ENCODE results near the gene CNPPD1.
A peak's percentile ranks its signal among the peaks of the same experiment; 100 is the strongest.

CNPPD1 gene

GRCh38 chr2:219179601-219180465 is 3.1 kb upstream of the CNPPD1 start:
- DNase-seq (ENCODE audit: low read depth in 3 of 3), result no peak

GRCh38 chr2:219178377-219179175 is 1.9 kb upstream of the CNPPD1 start:
- DNase-seq (ENCODE audit: low read depth in 3 of 3), result peak in 1 of 3 experiments; percentile 41

GRCh38 chr2:219177552-219178376 is 1.0 kb upstream of the CNPPD1 start, which contains the start of gene RETREG2:
Gene RETREG2 (plus strand): TSS chr2:219178275. CDS start chr2:219178353, 78 bp downstream.
- DNase-seq (ENCODE audit: low read depth in 3 of 3), result peak; percentile 47 to 72 (median 54)

DNA sequence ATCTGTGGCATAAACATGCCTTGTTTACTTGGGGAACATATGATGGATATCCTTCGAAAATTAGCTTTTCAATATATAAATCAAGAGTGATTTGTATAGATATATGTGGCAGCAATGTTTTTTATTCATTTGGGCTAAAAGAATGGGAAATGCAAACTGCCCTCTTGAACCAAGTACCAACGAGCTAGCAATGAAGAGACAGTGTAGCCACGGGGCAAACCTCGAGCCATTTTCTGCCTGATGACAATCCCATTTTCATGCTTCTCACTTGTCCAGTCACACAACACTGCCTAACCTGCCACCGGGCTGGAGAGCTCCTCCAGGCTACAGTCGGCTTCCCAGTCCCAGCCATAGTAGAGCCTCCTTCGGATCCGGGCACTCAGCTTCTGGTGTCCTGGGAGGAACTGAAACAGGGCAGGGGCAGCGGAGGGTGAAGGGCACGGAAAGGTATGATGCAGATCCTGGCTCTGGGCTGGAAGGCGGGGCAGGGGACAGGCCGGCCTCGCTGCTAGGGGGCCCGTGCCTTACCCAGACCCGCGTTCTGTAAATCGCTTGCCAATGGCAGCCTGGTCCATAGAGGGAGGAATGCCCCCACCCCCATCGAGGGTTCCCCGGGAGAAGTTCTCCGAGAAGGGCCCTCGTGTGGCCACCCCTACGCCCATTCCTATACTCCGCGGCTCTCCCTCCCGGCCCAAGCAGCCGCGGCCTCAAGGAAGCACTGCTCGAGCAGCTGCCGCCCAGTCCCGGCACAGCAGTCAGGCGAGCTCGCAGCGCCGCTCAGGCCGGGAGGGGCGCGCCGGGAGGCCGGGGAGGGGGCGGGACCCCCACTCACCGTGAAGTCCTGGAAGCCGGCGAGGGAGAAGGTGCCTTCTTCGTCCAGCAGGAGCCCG is 552 bp downstream of the CNPPD1 start:
- DNase-seq (ENCODE audit: low read depth in 3 of 3), result peak in 1 of 3 experiments; percentile 37

- DNase-seq (ENCODE audit: low read depth in 3 of 3), result no peak
These were observed 1.2 kb downstream of the CNPPD1 start for GRCh38 chr2:219175486-219175885.

DNA sequence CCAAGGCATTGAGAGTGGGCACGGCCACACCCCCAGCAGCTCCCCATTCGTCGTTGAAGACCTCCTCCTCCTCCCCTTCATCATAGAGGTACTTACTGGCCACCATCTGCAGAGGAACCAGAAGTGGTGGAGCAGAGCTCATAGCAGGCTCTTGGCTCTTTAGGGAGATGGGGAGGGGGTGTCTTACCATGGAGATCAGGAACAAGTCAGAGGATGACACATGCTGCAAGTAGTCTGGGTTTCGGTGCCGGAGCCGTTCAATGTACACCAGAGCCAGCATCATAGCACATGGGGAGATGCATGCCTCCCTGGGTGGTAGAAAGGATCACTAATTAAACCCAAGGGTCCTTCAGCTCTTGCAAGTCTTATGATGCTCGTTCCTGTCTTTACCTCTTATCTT is 1.9 kb downstream of the CNPPD1 start:
- no peak for DNase-seq (ENCODE audit: low read depth in 3 of 3)

GRCh38 chr2:219174146-219174545 is 2.6 kb downstream of the CNPPD1 start:
- no peak for DNase-seq (ENCODE audit: low read depth in 3 of 3)

DNA sequence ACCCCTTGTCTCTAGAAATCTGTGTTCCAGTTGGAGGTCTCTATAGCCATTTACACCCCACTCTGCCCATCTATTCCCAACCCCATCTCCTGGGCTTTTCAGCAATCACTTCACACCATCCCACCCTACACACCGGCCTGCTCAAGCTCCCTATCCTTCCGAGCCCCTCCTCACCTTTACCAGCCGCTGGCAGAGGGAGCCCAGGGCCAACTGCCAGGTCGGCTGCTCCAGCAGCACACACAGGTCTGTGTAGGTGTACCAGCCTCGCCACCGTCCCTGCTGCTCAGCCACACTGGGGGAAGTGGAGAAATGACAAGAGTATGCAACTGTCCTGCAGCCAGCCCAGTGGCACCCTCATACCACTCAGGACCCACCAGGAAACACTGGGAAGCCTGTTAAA is 3.5 kb downstream of the CNPPD1 start:
- DNase-seq (ENCODE audit: low read depth in 3 of 3), result no peak

DNA sequence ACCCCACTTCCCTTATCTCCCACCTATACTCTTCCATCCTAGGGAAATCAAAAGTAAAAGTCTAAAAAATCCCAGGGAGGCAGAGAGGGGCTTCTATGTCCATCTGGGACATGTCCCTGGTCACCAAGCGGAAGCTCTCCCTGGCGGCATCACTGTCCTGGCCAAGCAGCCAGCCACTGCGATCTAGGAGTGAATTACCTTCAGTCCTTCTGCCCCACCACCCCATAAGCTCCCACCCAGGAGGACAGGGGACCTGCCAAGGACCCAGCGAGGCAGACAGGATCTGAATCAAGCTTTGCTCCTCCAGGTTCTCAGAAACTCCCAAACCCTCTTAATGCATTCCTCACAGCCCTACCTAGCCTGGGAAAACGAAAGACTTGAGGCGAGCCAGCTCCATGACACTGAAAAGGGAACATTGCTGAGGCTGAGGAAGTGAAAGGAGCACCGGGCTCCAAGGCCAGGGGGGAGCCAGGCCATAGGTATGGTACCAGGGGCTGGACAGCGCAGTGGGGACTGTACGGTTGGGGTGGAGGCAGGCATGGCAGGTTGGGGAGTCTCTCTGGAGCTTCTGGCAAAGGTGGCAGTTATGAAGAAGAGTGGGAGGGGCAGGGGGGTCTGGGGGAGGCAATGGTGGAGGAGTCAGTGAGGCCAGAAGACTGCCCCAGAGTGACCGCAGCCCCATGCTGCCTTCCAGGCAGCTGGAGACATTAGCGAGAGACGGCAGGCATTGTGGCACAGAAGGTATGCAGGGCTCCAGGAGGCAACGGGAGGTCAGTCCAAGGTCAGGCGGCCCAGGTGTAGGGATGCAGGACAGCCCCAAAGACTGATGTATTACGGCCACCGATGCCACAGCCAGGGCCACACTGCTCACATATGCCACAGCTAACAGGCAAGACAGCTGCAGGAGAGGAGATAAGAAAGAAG is 4.2 kb downstream of the CNPPD1 start:
- DNase-seq (ENCODE audit: low read depth in 3 of 3), result no peak

DNA sequence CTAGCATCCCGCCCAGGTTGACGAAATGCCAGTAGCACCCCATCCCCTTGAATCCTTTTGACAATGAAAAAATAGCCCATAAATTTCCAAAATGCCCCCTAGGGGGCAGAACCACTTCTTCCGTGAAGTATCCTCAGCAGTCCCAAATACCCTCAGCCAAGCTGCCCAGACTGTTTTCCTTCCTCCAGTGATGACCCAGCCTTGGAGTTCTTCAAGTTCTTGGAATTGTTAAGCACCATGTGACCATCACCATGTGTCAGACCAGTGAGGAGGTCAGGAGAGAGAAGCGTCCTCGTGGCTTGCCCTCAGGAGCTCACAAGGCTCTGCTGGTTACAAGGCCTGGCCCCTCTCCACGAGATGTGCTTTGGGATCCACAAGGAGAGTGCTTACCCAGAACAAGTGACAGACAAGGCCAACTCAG is 5.5 kb downstream of the CNPPD1 start:
- DNase-seq (ENCODE audit: low read depth in 3 of 3), result no peak

DNA sequence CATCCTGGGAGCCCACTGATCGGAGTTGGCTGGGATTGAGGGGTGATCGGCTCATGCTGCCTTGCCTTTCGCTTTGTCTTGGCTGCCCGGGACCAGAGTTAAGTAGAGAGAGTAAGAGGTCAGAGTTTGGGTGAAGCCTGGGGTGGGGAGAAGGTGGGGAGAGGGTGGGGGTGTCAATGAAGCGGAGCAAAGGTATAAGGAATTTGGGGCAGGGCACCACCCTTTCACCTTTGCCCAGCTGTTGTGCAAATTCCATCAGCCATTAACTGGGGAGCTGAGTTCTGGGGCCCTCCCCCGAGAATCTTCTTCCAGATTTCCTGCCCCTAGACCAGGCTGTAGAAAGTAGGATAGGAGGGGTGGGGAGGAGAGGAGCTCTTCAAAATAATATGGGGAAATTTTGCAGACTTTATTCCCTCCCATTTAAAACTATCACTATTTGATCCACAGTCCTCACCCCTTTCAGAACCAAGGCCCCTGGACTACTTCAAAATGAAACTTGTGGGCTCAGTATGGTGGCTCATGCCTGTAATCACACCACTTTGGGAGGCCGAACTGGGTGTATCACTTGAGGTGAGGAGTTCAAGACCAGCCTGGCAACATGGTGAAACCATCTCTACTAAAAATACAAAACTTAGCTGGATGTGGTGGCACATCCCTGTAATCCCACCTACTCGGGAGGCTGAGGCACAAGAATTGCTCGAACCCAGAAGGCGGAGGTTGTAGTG is 6.6 kb downstream of the CNPPD1 start, which contains the start of gene SLC23A3:
TSS of gene SLC23A3 (minus strand) at position 100 of the 725 bp plus-strand sequence. CDS start at position 55, 45 bp downstream.
- no peak for DNase-seq (ENCODE audit: low read depth in 3 of 3)

- no peak for DNase-seq (ENCODE audit: low read depth in 3 of 3)
These were observed 7.8 kb downstream of the CNPPD1 start for GRCh38 chr2:219168932-219169331.

DNA sequence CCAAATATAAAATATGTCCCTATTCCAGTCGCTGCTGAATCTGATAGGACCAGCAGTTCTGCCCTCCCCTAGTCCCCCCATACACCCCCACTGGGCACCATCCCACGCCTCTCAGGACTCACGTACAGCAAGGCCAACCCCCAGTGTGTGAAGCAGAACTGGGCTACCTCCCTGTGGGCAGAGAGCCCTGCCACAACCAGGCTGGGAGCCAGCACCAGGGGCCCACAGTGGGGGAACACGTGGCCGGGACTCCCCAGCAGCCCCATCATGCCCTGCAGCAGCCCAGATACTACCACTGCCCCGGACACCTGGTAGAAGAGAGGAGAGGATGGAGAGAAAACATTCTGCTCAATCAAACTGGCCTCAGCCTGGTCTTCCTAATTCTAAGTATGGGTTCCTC is 8.2 kb downstream of the CNPPD1 start:
- no peak for DNase-seq (ENCODE audit: low read depth in 3 of 3)

- no peak for DNase-seq (ENCODE audit: low read depth in 3 of 3)
These were observed 8.7 kb downstream of the CNPPD1 start for GRCh38 chr2:219167997-219168396.

DNA sequence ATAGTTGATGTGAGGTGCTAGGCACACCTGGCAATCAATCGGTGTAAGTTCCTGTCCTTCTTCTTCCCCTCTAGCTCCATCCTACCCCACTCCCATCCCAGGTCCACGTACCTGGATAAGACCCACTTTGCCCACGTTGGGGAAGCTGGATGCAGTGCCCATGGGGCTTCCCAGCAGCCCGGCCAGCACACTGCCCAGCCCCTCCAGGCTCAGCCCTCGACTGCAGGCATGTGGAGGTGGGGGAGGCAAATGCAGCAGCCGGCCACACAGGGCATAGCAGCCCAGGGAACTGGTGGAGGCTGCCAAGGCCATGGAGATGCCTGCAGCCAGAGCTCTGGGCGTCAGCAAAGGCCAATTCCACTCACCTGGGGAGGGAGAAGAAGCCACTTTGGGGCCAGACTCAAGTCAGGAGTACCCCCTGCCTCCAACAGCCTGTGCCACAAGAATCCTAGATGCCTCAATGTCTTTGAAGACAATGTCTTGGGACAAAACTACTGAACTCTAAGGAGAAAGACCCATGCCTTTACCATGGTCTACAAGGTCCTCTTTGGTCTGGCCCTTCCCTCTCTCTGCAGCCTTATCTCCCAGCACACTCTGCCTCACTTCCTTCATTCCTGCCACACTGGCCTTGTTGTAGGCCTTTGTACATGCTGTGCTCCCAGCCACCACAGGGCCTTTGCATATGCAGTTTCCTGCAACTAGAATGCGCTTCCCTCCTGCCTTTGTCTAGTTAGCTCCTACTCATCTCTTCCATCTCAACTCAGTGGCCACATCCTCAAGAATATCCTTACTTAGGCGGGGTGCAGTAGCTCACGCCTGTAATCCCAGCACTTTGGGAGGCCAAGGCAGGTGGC is 11.4 kb downstream of the CNPPD1 start:
- DNase-seq (ENCODE audit: low read depth in 3 of 3), result no peak

DNA sequence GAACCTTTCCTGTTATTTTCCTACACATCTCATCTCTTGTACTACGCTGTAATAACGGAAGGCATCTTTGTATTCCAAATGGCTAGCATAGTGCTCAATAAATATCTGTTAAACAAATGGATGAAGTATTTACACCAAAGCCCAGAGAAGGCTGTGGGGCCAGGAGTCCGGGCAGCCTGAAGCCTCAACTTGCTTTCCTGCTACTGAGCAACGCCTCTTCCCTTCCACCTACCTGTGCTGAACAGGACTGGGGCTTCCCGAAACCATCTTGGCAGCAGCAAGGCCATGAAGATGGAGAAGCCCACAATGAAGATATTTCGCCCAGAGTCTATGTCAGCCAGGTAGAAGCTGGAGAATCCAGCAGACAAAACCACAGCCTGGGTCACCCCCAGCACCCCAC is 13.6 kb downstream of the CNPPD1 start:
- no peak for DNase-seq (ENCODE audit: low read depth in 3 of 3)

GRCh38 chr2:219161097-219161496 is 15.6 kb downstream of the CNPPD1 start:
- no peak for DNase-seq (ENCODE audit: low read depth in 3 of 3)

Data from stimulated activated CD4-positive, alpha-beta T cell treated with anti-CD3 and anti-CD28 coated beads, TNF-alpha, amount 100 ng/mL, for 24 hours (primary cell).